Renal cortex interstitium (tissue), 11 donors: ENCODE measurements around the gene COL9A2. TPM values are rescaled to one million over a fixed set of nuclear protein-coding genes. Genes with fewer than 3 reads are reported as not detected.

Source experiments
- DNase-seq, 11 donors: peaks; one replicate each; pipeline ENCODE4 v3.0.0-alpha.2; 2013; ENCODE audit warnings: low read depth in 9 of 11, low spot score in 4 of 11; ENCODE audit errors: extremely low read depth in 1 of 11
- polyA plus RNA-seq, 3 donors: library from polyadenylated mRNA; unstranded; fragments of 120-200 nt; gene quantifications; one replicate each; pipeline ENCODE4 v1.2.1, GENCODE V29; 2013; ENCODE audit not compliant: insufficient read length in 3 of 3

Gene COL9A2
- polyA plus RNA-seq, 3 donors, result 18.5 to 29.4 (median 28.5) TPM

DNA sequence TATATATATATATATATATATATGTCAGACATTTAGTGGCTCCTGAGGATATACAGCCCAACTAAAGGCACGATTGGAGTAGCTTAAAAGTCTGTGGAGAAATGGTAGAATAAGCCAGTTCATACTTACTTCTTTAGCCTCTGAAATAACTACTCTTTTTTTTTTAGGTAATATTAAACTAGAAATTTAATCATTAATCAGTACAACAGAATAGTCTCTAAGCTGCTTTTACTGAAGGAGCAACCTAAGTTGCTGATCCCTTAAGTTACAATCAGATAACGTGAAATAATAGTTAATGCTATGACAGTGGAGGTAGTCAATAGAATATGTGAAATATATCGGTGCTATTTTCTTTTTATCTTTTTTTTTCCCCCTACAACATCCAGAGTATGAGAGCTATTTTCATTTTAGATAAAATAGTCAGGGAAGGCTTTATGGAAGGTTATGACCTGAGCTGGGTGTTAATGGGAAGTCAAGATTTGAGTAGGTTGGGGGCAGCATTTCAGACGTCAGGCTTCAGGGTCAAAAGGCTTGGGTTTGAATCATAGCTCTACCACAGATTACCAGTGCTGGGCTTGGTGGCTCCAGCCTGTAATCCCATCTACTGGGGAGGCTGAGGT lies 43.4 kb downstream of the COL9A2 start:
- peak in 2 of 11 donors; percentile 27 to 39 for DNase-seq

DNA sequence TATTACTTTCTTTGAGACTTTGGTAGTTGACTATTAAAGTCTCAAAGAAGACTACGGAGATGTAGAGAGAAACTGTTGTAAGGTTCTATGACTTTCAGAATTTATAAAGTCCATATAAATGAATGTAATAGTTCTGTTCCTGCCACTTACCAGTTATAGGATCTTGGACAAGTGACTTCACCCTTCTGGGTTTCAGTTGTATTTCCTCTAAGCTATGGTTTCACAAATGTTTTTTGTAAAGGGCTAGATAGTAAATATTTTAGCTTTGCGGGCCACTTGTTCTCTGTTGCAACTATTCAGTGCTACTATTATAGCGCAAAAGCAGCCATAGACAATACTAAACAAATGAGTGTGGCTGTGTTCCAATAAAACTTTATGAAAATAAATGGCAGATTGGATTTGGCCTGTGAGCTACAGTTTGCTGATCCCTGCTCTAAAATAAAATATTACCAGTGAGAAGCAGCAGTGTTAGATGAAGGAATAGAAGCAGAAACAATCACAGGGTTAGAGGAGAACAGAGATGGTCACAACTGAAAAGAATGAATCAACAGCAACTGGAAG lies 44.4 kb downstream of the COL9A2 start:
- no peak for DNase-seq

DNA sequence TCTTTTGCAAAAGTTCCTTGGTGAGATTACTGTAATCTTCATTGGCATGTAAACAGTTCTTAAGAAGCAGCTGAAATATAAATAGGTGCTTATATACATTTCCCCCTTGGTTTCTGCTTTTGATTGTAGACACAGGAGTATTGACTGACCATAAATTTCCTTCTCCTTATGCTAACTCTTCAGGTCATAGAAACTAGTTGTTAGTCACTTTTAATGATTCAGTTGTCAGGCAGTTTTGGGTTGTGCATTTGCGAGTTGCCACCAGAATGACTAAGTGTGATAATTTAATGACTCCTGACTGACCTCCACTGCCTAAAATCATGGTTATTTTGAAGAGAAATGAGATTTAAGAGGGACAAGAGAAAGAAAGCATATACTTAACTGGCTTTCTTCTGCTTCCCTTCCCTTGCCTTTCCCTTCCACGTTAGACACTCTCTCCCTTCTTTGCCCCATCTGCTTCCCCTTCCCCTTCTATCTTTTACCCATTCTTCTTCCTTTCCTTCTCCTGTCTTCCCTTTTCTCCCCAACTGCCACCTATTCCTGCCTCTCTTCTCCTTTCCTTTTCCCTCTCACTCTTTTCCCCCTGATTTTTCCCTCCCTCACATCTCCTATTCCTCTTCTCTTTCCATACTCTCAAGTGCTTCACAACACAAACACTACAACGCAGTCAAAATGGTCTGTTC lies 46.8 kb downstream of the COL9A2 start:
- no peak for DNase-seq

DNA sequence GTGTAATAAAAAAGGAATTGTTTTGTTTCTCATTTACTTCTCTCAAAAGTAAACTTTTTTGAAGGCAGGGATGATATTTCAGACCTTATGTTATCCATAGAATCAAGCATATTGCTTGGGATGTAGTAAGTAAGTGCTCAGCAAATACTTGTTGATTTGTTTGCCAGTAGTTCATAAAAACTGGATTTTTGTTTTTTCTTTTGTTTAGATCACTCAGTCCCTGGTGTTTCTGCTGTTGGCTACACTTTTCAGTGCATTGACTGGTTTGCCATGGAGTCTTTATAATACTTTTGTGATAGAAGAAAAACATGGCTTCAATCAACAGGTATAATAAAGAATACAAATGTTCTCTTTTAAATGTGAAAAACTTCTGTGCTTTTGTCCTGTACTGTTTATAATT lies 48.9 kb downstream of the COL9A2 start:
- DNase-seq, result no peak

DNA sequence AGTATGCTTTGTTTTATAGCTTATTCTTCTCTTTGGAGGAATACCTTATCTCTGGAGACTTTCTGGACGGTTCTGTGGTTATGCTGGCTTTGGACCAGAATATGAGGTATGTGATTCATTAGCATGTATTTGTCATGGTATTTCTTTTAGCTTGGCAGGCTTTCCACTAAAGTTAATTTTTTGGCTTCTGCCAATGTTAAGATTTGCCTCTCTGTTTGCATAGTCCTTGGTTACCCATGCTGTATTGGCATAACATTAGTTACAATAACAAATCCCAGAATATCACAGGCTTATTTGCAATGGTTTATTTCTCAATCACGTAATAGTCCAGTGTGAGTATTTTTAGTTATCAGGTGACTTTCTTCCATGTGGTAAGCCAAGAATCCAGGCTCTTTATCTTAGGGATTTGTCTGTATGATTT lies 49.3 kb downstream of the COL9A2 start:
- DNase-seq, result no peak

DNA sequence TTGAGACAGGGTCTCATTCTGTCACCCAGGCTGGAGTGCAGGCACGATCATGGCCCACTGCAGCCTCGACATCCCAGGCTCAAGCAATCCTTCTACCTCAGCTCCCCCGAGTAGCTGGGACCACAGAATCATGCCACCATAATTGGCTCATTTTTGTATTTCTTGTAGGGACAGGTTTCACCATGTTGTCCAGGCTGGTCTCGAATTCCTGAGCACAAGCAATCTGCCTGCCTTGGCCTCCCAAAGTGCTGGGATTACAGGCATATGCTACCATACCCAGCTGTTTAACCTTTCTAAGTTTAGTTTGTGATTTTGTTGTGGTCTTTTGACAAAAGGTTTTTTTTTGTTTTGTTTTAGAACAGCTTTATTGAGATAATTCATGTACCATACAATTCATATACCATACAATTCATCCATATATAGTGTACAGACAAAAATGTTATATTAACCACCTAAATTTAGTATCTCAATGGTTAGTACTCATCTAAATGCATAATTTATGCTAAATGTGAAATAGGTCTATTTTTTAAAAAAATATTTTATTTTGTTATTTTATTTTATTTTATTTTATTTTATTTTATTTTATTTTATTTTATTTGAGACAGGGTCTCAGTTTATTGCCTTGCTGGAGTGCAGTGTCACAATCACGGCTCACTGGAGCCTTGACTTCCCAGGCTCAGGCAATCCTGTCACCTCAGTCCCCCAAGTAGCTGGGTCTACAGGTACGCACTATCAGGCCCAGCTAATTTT lies 50.1 kb downstream of the COL9A2 start:
- no peak for DNase-seq

DNA sequence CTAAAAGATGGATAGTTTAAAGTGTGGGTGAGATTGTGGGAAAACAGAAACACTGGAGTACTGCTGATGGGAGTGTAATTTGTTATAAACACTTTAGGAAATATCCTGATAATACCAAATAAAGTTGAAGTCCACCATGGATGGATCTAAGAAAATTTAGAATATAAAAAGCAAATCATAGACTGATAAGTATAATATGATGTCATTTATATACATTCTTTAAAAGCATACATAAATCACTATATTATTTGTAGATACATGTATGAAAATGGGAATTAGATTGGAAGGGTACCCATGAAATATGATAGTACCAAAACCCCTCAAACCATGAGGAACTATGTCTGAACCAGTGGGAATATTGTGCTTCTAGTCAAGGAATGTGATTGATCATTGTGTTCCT lies 51.2 kb downstream of the COL9A2 start:
- no peak for DNase-seq

DNA sequence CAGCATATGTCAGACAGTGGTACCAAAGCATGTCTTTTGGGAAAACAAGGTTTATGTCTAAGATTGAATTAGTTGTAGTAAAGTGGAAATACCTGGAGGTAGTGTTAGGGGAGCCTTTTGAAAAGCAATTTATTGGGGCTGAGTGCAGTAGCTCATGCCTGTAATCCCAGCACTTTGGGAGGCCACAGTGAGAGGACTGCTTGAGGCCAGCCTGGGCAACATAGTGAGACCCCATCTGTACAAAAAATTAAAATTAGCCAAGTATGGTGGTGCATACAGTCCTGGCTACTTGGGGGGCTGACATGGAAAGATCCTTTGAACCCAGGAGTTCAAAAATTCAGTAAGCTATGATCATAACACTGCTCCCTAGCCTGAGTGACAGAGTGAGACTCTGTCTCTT lies 51.8 kb downstream of the COL9A2 start:
- DNase-seq, result no peak

DNA sequence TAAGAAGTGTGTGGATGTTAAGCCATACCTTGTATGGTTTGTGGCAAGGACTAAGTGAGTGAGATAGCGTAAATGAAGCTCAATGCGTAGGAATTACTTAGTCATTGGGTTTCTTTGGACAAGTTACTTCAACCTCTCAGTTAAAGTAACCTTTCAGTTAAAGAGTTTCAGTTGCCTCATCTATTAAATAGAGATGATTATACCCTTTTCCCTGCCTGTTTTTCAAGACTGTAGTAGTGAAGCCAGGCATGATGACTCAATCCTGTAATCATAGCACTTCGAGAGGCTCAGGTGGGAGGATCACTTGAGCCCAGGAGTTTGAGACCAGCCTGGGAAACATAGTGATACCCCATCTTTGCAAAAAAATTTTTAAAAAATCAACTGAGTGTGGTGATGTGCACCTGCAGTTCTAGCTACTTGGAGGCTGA lies 52.7 kb downstream of the COL9A2 start:
- DNase-seq, result no peak

DNA sequence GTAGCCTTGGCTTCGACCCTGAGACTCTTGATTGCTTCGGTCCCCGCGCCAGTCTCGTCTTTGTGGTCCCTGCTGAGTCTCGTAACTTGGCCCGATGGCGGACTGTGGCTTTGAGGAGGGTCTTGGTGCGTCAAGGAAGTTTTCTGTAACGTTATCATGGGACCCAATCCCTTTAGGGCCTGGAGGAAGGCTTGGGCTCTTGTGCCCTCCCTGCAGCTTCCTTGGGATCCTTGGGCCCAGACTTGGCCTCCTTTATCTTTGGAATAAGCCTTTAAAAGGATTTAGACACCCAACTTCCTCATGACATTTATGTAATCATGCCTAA lies 58.7 kb downstream of the COL9A2 start:
- DNase-seq, result peak in 2 of 11 donors; percentile 2 to 13

DNA sequence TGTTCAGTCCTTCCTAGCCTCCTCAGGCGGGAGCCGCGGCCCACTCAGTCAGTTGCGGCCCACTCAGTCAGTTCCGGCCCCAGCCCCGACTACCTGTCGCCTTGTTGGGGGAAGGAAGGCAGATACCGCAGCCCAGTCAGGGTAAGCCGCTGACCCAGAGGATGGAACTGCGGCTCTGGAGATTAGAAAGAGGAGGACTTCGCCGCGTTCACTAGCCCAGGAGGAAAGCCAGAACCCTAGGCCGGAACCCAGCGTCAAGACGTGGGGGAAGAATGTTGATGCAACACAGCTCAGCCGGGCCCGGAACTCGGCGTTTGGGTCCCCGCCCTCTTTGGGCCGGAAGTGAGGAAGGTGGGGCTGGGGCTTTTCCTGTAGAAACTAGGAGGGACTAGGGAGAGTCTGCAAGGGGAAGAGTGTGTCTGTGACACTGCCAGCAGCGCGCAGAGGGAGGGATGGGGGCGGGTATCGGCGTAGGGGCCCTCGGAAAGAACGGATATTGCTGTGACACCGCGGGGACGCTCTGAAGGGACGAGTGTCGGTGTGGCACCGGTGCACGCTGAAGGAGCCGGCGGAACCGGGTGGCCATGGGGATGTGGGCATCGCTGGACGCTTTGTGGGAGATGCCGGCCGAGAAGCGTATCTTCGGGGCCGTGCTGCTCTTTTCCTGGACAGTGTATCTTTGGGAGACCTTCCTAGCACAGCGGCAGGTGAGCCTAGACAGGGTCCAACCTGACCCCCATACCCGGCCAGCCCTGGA lies 59.2 kb downstream of the COL9A2 start, which contains the start of gene ZMPSTE24:
Gene ZMPSTE24, plus strand, starts transcription at position 549 of the 757 bp plus-strand sequence. Its CDS starts 36 bp downstream, at position 585.
- DNase-seq, result peak; percentile 92 to 97 (median 95)

DNA sequence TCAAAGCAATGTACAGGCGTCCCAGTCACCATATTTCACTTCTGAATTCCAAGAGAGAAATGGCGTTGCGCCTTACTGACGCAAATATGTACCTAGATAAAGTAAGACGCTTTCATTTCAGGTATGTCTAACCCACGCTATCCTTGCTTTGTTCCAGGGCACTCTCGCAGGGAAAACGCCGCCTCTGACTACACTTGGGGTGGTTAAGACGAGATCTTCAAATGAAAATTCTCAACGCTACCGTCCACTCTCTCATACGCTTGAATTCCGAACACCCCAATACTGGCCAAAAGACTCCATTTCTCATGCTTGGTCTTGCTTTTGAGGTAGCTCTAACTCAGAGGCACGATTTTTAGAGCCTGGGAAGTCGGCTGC lies 59.8 kb downstream of the COL9A2 start:
- peak in 4 of 11 donors; percentile 16 to 45 (median 36) for DNase-seq

DNA sequence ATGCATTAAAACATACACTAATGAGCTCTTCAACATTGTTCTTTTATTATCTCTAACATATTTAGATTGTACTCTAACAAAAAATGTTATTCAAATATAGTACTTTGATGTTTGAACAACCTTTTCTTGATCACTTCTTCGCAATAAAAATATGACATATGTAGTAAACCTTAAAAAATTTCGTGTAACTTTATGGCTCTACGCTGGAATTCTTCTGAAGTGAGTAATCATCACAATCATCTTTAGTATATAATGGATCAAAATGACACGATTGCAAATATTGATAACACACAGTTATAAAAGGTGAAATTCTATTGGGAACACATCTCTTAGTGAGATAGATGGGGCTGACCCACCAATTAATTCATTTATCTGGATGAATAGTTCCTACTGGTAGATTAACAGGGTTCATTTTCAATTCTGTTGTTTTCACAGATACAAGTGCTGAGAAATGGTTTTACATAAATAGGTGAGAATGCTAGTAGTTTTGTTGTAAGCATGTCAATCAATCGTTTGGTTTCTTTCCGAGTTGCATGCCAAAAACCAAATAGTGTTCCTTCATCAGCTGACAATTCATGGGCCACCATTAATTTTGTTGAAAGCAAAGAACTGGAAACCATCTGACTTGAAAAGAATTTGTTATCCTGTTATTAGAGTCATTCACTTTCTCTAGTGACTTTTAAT lies 60.5 kb downstream of the COL9A2 start:
- no peak for DNase-seq

DNA sequence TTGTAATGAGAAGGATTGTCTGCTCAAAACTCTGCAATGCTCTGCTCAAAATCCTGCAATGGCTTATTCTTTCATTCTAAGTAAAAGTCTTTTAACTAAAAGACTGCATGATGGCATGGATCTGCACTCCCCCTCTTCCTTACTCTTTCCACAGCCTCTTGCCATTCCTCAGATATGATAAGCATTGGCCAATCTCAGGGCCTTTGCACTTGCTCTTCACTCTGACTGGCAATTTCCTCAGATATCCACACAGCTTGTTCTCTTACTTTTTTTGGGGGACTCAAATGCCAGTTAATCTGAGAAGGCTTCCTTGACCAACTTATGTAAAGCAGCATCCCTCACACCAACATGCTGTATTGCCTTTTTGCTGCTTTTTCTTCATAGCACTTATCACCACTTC lies 61.9 kb downstream of the COL9A2 start:
- no peak for DNase-seq

DNA sequence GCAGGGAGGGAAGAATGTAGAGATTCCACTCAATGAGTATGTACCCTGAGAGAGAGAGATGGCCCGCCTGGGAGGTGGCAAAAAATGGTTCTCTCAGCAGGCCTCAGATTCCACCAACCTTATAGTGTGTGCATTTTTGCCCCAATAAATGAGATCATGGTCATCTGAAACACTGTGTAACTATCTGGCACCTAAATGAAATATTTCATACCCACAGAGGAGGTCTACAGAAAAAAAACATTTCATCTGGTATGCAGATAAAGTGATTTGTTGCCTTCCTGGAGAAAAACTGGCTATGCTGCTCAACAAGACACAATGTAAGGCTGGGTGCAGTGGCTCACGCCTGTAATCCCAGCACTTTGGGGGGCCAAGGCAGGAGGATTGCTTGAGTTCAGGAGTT lies 64.5 kb downstream of the COL9A2 start:
- no peak for DNase-seq

DNA sequence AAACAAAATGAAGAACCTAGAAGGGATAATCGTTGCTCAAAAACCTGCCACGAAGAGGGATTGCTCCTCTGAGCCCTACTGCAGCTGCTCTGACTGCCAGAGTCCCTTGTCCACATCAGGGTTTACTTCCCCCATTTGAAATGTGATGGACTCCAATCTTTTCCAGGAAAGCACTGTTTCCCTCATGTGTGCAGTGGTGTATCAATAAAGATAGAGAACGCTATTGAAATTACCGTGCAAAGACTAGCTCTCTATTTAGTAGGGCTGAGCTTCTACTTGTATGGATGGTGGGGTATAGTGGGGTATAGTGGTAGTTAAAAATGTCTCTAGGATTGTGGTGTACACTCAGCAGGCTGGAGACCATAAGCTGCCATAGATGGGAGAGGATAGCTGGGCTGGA lies 65.6 kb downstream of the COL9A2 start:
- DNase-seq, result no peak
